Measurements from ENCODE around the gene MPHOSPH9. TPM values are rescaled to one million over a fixed set of nuclear protein-coding genes. Genes with fewer than 3 reads are reported as not detected.

MPHOSPH9 gene
- total and polyA plus RNA-seq, 2 of the 13 experiments (the other 11 are each of a cell fraction or from before 2014, with no cell fraction given): 20.3 to 63.4 TPM

DNA sequence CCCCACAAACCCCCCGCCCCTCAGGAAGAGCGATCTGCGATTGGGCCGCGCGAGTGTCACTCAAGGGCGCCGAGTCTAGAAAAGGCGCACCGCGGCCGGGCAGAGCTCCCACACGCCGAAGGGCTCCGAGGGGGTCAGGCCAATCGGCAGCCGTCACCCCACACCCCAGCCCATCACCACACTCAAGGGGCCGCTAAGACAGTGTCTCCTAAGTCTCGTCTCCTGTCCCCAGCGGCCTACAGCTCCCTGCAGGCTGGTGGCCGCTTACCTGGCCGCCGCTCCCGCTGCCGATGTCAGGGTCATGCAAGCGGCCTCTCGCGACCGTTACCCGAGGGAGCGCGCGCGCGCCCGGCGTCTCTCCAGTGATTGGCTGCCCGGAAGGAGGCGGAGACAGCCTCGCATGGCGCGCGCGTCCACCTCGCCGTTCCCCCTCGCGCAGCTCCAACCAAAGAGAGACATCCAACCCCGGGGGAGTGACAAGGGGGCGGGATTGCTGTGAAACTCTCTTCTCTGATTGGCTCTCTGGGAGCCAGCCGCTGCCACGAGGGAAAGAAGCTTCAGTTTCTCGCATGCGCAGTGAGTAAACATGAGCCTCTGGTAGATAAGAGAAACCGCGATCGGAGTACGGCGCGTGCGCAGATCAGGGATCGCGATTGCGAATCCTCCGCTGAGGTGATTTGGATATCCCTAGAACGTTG is at the start of gene MPHOSPH9, which contains the start of gene MTRFR (continued):
- peak in 1 of 2 experiments; percentile 21; a peak in 2 of 4 replicates for TF ChIP-seq EP300 (IDR thresholded peaks at IDR 0.05; ENCODE audit: low read depth in 2 of 2, low read length in 2 of 2)
- 0 out of 2 replicates have a peak, but pooled peaks have one; percentile 24 for TF ChIP-seq EP300 (CRISPR knock-in tag; IDR thresholded peaks at IDR 0.05; ENCODE audit: borderline replicate concordance)
- TF ChIP-seq AGO2 (optimal IDR thresholded peaks at IDR 0.05; ENCODE audit: low read depth, low read length): peak; percentile 94
- peak; percentile 86 for TF ChIP-seq SPEN (CRISPR knock-in tag; IDR thresholded peaks at IDR 0.05; ENCODE audit: low read depth)
- TF ChIP-seq, protein P1, sequence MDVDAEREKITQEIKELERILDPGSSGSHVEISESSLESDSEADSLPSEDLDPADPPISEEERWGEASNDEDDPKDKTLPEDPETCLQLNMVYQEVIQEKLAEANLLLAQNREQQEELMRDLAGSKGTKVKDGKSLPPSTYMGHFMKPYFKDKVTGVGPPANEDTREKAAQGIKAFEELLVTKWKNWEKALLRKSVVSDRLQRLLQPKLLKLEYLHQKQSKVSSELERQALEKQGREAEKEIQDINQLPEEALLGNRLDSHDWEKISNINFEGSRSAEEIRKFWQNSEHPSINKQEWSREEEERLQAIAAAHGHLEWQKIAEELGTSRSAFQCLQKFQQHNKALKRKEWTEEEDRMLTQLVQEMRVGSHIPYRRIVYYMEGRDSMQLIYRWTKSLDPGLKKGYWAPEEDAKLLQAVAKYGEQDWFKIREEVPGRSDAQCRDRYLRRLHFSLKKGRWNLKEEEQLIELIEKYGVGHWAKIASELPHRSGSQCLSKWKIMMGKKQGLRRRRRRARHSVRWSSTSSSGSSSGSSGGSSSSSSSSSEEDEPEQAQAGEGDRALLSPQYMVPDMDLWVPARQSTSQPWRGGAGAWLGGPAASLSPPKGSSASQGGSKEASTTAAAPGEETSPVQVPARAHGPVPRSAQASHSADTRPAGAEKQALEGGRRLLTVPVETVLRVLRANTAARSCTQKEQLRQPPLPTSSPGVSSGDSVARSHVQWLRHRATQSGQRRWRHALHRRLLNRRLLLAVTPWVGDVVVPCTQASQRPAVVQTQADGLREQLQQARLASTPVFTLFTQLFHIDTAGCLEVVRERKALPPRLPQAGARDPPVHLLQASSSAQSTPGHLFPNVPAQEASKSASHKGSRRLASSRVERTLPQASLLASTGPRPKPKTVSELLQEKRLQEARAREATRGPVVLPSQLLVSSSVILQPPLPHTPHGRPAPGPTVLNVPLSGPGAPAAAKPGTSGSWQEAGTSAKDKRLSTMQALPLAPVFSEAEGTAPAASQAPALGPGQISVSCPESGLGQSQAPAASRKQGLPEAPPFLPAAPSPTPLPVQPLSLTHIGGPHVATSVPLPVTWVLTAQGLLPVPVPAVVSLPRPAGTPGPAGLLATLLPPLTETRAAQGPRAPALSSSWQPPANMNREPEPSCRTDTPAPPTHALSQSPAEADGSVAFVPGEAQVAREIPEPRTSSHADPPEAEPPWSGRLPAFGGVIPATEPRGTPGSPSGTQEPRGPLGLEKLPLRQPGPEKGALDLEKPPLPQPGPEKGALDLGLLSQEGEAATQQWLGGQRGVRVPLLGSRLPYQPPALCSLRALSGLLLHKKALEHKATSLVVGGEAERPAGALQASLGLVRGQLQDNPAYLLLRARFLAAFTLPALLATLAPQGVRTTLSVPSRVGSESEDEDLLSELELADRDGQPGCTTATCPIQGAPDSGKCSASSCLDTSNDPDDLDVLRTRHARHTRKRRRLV (CRISPR knock-in tag; IDR thresholded peaks at IDR 0.05): no peak; the same call in 1 of the 2 replicates
- TF ChIP-seq, protein P2, sequence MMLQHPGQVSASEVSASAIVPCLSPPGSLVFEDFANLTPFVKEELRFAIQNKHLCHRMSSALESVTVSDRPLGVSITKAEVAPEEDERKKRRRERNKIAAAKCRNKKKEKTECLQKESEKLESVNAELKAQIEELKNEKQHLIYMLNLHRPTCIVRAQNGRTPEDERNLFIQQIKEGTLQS (CRISPR knock-in tag; IDR thresholded peaks at IDR 0.05): peak; percentile 37
- TF ChIP-seq, protein P3, sequence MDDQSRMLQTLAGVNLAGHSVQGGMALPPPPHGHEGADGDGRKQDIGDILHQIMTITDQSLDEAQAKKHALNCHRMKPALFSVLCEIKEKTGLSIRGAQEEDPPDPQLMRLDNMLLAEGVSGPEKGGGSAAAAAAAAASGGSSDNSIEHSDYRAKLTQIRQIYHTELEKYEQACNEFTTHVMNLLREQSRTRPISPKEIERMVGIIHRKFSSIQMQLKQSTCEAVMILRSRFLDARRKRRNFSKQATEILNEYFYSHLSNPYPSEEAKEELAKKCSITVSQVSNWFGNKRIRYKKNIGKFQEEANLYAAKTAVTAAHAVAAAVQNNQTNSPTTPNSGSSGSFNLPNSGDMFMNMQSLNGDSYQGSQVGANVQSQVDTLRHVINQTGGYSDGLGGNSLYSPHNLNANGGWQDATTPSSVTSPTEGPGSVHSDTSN (CRISPR knock-in tag; IDR thresholded peaks at IDR 0.05; ENCODE audit: borderline replicate concordance): peak; percentile 71
- TF ChIP-seq POGZ (CRISPR knock-in tag; IDR thresholded peaks at IDR 0.05): peak; percentile 64
- TF ChIP-seq ZNF703 (CRISPR knock-in tag; IDR thresholded peaks at IDR 0.05; ENCODE audit: borderline replicate concordance): no peak
- TF ChIP-seq, protein P4, sequence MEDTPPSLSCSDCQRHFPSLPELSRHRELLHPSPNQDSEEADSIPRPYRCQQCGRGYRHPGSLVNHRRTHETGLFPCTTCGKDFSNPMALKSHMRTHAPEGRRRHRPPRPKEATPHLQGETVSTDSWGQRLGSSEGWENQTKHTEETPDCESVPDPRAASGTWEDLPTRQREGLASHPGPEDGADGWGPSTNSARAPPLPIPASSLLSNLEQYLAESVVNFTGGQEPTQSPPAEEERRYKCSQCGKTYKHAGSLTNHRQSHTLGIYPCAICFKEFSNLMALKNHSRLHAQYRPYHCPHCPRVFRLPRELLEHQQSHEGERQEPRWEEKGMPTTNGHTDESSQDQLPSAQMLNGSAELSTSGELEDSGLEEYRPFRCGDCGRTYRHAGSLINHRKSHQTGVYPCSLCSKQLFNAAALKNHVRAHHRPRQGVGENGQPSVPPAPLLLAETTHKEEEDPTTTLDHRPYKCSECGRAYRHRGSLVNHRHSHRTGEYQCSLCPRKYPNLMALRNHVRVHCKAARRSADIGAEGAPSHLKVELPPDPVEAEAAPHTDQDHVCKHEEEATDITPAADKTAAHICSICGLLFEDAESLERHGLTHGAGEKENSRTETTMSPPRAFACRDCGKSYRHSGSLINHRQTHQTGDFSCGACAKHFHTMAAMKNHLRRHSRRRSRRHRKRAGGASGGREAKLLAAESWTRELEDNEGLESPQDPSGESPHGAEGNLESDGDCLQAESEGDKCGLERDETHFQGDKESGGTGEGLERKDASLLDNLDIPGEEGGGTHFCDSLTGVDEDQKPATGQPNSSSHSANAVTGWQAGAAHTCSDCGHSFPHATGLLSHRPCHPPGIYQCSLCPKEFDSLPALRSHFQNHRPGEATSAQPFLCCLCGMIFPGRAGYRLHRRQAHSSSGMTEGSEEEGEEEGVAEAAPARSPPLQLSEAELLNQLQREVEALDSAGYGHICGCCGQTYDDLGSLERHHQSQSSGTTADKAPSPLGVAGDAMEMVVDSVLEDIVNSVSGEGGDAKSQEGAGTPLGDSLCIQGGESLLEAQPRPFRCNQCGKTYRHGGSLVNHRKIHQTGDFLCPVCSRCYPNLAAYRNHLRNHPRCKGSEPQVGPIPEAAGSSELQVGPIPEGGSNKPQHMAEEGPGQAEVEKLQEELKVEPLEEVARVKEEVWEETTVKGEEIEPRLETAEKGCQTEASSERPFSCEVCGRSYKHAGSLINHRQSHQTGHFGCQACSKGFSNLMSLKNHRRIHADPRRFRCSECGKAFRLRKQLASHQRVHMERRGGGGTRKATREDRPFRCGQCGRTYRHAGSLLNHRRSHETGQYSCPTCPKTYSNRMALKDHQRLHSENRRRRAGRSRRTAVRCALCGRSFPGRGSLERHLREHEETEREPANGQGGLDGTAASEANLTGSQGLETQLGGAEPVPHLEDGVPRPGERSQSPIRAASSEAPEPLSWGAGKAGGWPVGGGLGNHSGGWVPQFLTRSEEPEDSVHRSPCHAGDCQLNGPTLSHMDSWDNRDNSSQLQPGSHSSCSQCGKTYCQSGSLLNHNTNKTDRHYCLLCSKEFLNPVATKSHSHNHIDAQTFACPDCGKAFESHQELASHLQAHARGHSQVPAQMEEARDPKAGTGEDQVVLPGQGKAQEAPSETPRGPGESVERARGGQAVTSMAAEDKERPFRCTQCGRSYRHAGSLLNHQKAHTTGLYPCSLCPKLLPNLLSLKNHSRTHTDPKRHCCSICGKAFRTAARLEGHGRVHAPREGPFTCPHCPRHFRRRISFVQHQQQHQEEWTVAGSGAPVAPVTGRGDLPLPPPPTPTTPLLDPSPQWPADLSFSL (CRISPR knock-in tag; IDR thresholded peaks at IDR 0.05): no peak
- TF ChIP-seq ZNF234 (CRISPR knock-in tag; conservative IDR thresholded peaks at IDR 0.05): peak; percentile 85; the same call in 1 of the 2 replicates
- peak; percentile 5; the same call in 1 of the 2 replicates for TF ChIP-seq ZNF230 (CRISPR knock-in tag; IDR thresholded peaks at IDR 0.05)
- peak; percentile 94; the same call in 1 of the 2 replicates for TF ChIP-seq ZNF550 (CRISPR knock-in tag; IDR thresholded peaks at IDR 0.05; ENCODE audit: borderline replicate concordance)
- peak; percentile 41 for TF ChIP-seq ZNF331 (CRISPR knock-in tag; IDR thresholded peaks at IDR 0.05)
